ENCODE data around the gene TMEM30B. TPM values are rescaled to one million over a fixed set of nuclear protein-coding genes. Genes with fewer than 3 reads are reported as not detected.

TMEM30B gene
- total and polyA plus RNA-seq, 2 of the 8 experiments (the other 6 are each of a cell fraction or from before 2014, with no cell fraction given) = 11.2 to 18.7 TPM

DNA sequence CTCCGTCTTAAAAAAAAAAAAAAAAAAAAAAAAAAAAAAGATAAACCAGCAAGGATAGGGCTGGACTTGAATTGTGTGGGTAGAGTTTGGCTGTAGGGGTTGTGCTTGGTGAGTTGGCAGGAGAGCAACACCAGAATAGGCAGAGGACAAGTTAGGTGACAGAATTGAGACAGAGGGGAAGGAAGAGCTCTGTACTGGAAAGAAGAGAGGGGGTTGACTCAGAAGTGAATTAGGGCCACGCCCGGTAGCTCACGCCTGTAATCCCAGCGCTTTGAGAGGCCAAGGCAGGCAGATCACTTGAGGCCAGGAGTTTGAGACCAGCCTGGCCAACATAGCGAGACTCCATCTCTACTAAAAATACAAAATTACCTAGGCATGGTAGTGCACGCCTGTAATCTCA is 6.1 kb upstream of the TMEM30B start:
- ChIA-PET POLR2A (ENCODE audit: partially characterized antibody) (no interaction called here), CTCF (ENCODE audit: partially characterized antibody) (interaction anchor here (0.6 to 7.0 kb wide), 4 partner anchors 9 to 65 kb away, joined by 3 to 52 read pairs (median 14); no protein-coding TSS in a partner anchor)
- H2BK12ac ChIP-seq (ENCODE audit: low read depth, low read length) = no peak overlapping the region
- H2BK15ac ChIP-seq (ENCODE audit: low read length) = no peak overlapping the region
- H2BK20ac ChIP-seq (ENCODE audit: low read length) = no peak overlapping the region
- no peak for TF ChIP-seq TCF12 (IDR thresholded peaks at IDR 0.05; ENCODE audit: low read depth, low read length)
- TF ChIP-seq SIN3A (conservative IDR thresholded peaks at IDR 0.05 in 1 of 2, IDR thresholded peaks at IDR 0.05 in 1 of 2; ENCODE audit: low read depth in 1 of 2, low read length in 2 of 2) = no peak
- no peak for TF ChIP-seq HDAC6 (IDR thresholded peaks at IDR 0.05; ENCODE audit: low read depth, low read length)
- TF ChIP-seq JUND (IDR thresholded peaks at IDR 0.05; ENCODE audit: low read length) = no peak
- no peak for TF ChIP-seq ASH2L (IDR thresholded peaks at IDR 0.05; ENCODE audit: low read length)
- no peak for TF ChIP-seq EGR1 (IDR thresholded peaks at IDR 0.05; ENCODE audit: borderline replicate concordance, low read depth, low read length)
- no peak for TF ChIP-seq CREB1 (IDR thresholded peaks at IDR 0.05)
- no peak for TF ChIP-seq CHD1 (IDR thresholded peaks at IDR 0.05; ENCODE audit: low read depth, low read length)
- TF ChIP-seq POU5F1 (IDR thresholded peaks at IDR 0.05; ENCODE audit: low read depth, low read length) = no peak
- no peak for TF ChIP-seq CBX5 (IDR thresholded peaks at IDR 0.05; ENCODE audit: low read depth, low read length)
- FAIRE-seq (no peak), DNase-seq (ENCODE audit: low read depth in 1 of 2, low spot score in 2 of 2) (no peak)
- no peak overlapping the region for H3K27ac ChIP-seq (ENCODE audit: low read depth, low read length)
- H2AFZ ChIP-seq (ENCODE audit: low read length) = no peak overlapping the region
- H3K27me3 ChIP-seq (replicated peaks in 1 of 4; ENCODE audit: control insufficient read depth in 3 of 4, extremely low read depth in 1 of 4, insufficient read depth in 3 of 4, low read length in 3 of 4) = no peaks in the 10 kb centered on the region
- H3K23ac ChIP-seq (ENCODE audit: insufficient read length) = no peak overlapping the region
- H3K4me3 ChIP-seq (ENCODE audit: extremely low read depth in 1 of 4, insufficient read depth in 2 of 4, low read depth in 3 of 4, low read length in 4 of 4) = no peak overlapping the region
- H4K5ac ChIP-seq (ENCODE audit: insufficient read length, low read depth, low read length) = no peak overlapping the region
- no peaks in the 10 kb centered on the region for H4K20me1 ChIP-seq (replicated peaks in 1 of 2; ENCODE audit: control insufficient read depth in 1 of 2, insufficient read depth in 2 of 2, low read length in 2 of 2)
- no peaks in the 10 kb centered on the region for H3K4me1 ChIP-seq (replicated peaks in 1 of 4; ENCODE audit: control insufficient read depth in 3 of 4, insufficient read depth in 4 of 4, low read length in 3 of 4)
- no peak overlapping the region for H3K9ac ChIP-seq (replicated peaks in 1 of 4; ENCODE audit: extremely low read depth in 1 of 4, low read depth in 3 of 4, low read length in 3 of 4)
- 100% methylated on average over 5 of the region's 7 CpGs; no CpG with 5 or more reads in 1 of the 2 experiments for WGBS, 2 experiments (ENCODE audit: extremely low coverage in 1 of 2, insufficient coverage in 1 of 2, insufficient read length in 1 of 2, insufficient replicate concordance in 2 of 2, low coverage in 1 of 2, low lambda C conversion rate in 2 of 2, missing lambda C conversion rate in 1 of 2)
- no peak overlapping the region for H4K91ac ChIP-seq (replicated peaks; ENCODE audit: insufficient read length, low read length)
- no peak overlapping the region for H2AK5ac ChIP-seq (ENCODE audit: low read depth, low read length)
- no peak overlapping the region for H2BK120ac ChIP-seq (replicated peaks; ENCODE audit: low read depth, low read length)
- H3K9me3 ChIP-seq (ENCODE audit: insufficient read depth in 2 of 2, low read depth in 1 of 2, low read length in 1 of 2) = no peaks in the 10 kb centered on the region
- H3K18ac ChIP-seq (ENCODE audit: extremely low read depth, low read length) = no peak overlapping the region
- no peaks in the 10 kb centered on the region for H3K23me2 ChIP-seq (ENCODE audit: low read depth, low read length)
- no peak overlapping the region for H4K8ac ChIP-seq (ENCODE audit: extremely low read depth, insufficient read depth, low read length)
- no peak overlapping the region for H2BK5ac ChIP-seq (ENCODE audit: low read depth, low read length)
- no peaks in the 10 kb centered on the region for H3K79me1 ChIP-seq (ENCODE audit: low read depth, low read length)
- H3K36me3 ChIP-seq (ENCODE audit: control insufficient read depth in 2 of 4, insufficient read depth in 4 of 4, low read length in 3 of 4) = no peaks in the 10 kb centered on the region
- no peak overlapping the region for H3K4ac ChIP-seq (replicated peaks; ENCODE audit: insufficient read length, low read depth, low read length)
- no peaks in the 10 kb centered on the region for H3K79me2 ChIP-seq (ENCODE audit: control insufficient read depth in 1 of 2, insufficient read depth in 2 of 2, low read length in 2 of 2)
- H3K4me2 ChIP-seq (ENCODE audit: insufficient read depth in 1 of 2, low read depth in 2 of 2, low read length in 2 of 2) = no peak overlapping the region
- H3K56ac ChIP-seq (replicated peaks; ENCODE audit: insufficient read length, low read depth, low read length) = no peak overlapping the region
- H3K14ac ChIP-seq (ENCODE audit: insufficient read length) = no peak overlapping the region

All from H1 (cell line).